ENCODE measurements around the gene MRPL40. TPM values are rescaled to one million over a fixed set of nuclear protein-coding genes. Genes with fewer than 3 reads are reported as not detected.

The MRPL40 gene
- total and polyA plus RNA-seq, 4 donors: 17.0 to 61.4 (median 32.2) TPM

DNA sequence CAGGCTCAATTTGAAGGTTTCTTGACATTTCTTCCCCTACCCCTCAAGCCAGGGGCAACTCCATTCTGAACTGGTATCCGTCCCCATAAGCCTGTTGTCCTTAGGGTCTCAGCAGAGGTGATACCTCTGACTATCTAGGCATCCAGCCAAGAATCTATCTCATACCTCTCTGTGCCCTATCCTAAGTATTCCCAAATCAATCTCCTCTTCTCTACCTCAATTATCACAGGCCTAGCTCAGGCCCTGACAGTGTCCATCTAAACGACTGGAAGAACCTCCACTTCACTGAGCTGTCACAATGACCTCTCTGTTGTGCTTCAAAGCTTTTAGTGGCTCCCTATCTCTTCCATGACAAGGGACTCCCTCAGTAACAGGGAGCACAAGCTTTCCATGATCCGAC, 27.7 kb upstream of the MRPL40 start:
- Histone ChIP-seq H3K4me3 (no peak overlapping the region), H3K36me3 (ENCODE audit: control insufficient read depth in 4 of 4, insufficient read depth in 4 of 4, low read length in 4 of 4) (peaks cover 4 to 38% (median 11%) of the 10 kb centered on the region in 4 donors), H3K9ac (ENCODE audit: insufficient read depth in 1 of 2, low read length in 2 of 2) (no peak overlapping the region), H3K9me3 (ENCODE audit: control insufficient read depth in 4 of 4, insufficient read depth in 3 of 4, low read length in 3 of 4) (no peaks in the 10 kb centered on the region), H3K27me3 (ENCODE audit: control insufficient read depth in 3 of 3, insufficient read depth in 3 of 3, low read length in 2 of 3) (no peaks in the 10 kb centered on the region), H3K27ac (ENCODE audit: low read depth in 1 of 2, low read length in 1 of 2) (no peak overlapping the region), H3K4me1 (ENCODE audit: control insufficient read depth in 5 of 5, insufficient read depth in 5 of 5, low read length in 5 of 5) (peaks cover 0 to 5% (median 0%) of the 10 kb centered on the region in 5 donors)
- ATAC-seq (ENCODE audit: insufficient read depth, low FRiP score) (no peak), DNase-seq (no peak)
- TF ChIP-seq, protein P1, sequence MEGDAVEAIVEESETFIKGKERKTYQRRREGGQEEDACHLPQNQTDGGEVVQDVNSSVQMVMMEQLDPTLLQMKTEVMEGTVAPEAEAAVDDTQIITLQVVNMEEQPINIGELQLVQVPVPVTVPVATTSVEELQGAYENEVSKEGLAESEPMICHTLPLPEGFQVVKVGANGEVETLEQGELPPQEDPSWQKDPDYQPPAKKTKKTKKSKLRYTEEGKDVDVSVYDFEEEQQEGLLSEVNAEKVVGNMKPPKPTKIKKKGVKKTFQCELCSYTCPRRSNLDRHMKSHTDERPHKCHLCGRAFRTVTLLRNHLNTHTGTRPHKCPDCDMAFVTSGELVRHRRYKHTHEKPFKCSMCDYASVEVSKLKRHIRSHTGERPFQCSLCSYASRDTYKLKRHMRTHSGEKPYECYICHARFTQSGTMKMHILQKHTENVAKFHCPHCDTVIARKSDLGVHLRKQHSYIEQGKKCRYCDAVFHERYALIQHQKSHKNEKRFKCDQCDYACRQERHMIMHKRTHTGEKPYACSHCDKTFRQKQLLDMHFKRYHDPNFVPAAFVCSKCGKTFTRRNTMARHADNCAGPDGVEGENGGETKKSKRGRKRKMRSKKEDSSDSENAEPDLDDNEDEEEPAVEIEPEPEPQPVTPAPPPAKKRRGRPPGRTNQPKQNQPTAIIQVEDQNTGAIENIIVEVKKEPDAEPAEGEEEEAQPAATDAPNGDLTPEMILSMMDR (IDR thresholded peaks at IDR 0.05; ENCODE audit: control extremely low read depth, extremely low read depth): no peak
- 96 to 97% methylated on average over 3 of the region's 3 CpGs for WGBS, 2 donors

DNA sequence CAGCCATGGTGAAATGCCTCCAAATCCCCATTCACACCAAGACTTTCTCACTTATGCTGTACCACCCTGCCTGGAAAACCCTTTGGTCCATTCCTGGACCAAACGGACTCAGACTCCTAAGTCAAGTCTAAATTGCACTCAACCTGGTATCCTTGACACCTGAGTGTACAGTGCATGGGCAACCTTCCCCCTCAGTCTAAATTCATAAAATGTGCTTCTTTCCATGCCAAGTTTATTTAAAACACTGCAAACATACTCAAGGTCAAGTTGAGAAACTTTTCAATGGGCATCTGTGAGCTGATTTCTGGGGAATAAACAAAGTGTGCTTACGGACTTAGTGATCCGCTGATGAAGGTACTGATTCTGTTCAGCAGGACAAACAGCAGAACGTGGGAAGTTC, 27.2 kb upstream of the MRPL40 start:
- TF ChIP-seq, protein P1 (IDR thresholded peaks at IDR 0.05; ENCODE audit: control extremely low read depth, extremely low read depth): no peak
- WGBS, 2 donors: 88 to 93% methylated on average over 4 of the region's 4 CpGs
- H3K4me1 ChIP-seq (ENCODE audit: control insufficient read depth in 5 of 5, insufficient read depth in 5 of 5, low read length in 5 of 5): peaks cover 0 to 5% (median 0%) of the 10 kb centered on the region in 5 donors
- peaks cover 4 to 41% (median 11%) of the 10 kb centered on the region in 4 donors for H3K36me3 ChIP-seq (ENCODE audit: control insufficient read depth in 4 of 4, insufficient read depth in 4 of 4, low read length in 4 of 4)
- H3K27me3 ChIP-seq (ENCODE audit: control insufficient read depth in 3 of 3, insufficient read depth in 3 of 3, low read length in 2 of 3): no peaks in the 10 kb centered on the region
- H3K9ac ChIP-seq (ENCODE audit: insufficient read depth in 1 of 2, low read length in 2 of 2): no peak overlapping the region
- no peak overlapping the region for H3K27ac ChIP-seq (ENCODE audit: low read depth in 1 of 2, low read length in 1 of 2)
- no peaks in the 10 kb centered on the region for H3K9me3 ChIP-seq (ENCODE audit: control insufficient read depth in 4 of 4, insufficient read depth in 3 of 4, low read length in 3 of 4)
- ATAC-seq (ENCODE audit: insufficient read depth, low FRiP score) (no peak), DNase-seq (no peak)
- no peak overlapping the region for H3K4me3 ChIP-seq

DNA sequence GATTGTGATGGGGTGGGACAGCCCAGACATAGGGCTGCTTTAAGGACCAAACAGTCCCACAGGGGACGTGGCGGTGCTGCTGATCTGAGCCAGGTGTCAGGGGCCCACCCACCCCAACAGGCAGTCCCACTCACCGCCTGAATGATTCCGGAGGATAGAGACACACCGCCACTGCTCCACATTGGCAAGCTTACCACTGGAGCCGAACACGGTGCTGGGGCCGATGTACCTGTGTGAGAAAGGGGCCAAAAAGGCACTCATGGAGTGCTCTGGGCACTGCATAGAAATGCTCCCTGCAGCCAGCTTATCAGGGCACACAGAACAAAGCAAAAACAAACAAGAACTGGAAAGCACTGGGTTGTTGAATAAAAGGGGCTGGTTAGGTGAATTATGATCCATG, 26.7 kb upstream of the MRPL40 start:
- Histone ChIP-seq H3K9me3 (ENCODE audit: control insufficient read depth in 4 of 4, insufficient read depth in 3 of 4, low read length in 3 of 4) (no peaks in the 10 kb centered on the region), H3K4me3 (no peak overlapping the region), H3K36me3 (ENCODE audit: control insufficient read depth in 4 of 4, insufficient read depth in 4 of 4, low read length in 4 of 4) (peaks cover 4 to 40% (median 10%) of the 10 kb centered on the region in 4 donors), H3K4me1 (ENCODE audit: control insufficient read depth in 5 of 5, insufficient read depth in 5 of 5, low read length in 5 of 5) (peaks cover 0 to 5% (median 0%) of the 10 kb centered on the region in 5 donors), H3K27me3 (ENCODE audit: control insufficient read depth in 3 of 3, insufficient read depth in 3 of 3, low read length in 2 of 3) (no peaks in the 10 kb centered on the region), H3K27ac (ENCODE audit: low read depth in 1 of 2, low read length in 1 of 2) (no peak overlapping the region), H3K9ac (ENCODE audit: insufficient read depth in 1 of 2, low read length in 2 of 2) (no peak overlapping the region)
- DNase-seq (no peak), ATAC-seq (ENCODE audit: insufficient read depth, low FRiP score) (no peak)
- TF ChIP-seq, protein P1 (IDR thresholded peaks at IDR 0.05; ENCODE audit: control extremely low read depth, extremely low read depth): no peak
- WGBS, 2 donors: 95 to 96% methylated on average over 8 of the region's 8 CpGs

- no peaks in the 10 kb centered on the region for H3K9me3 ChIP-seq (ENCODE audit: control insufficient read depth in 4 of 4, insufficient read depth in 3 of 4, low read length in 3 of 4)
- ATAC-seq (ENCODE audit: insufficient read depth, low FRiP score): no peak
- peak overlapping the region in 1 of 2 donors; percentile 70 for H3K27ac ChIP-seq (ENCODE audit: low read depth in 1 of 2, low read length in 1 of 2)
- WGBS, 2 donors: 83 to 84% methylated on average over 3 of the region's 3 CpGs
- no peak overlapping the region for H3K9ac ChIP-seq (ENCODE audit: insufficient read depth in 1 of 2, low read length in 2 of 2)
- H3K27me3 ChIP-seq (ENCODE audit: control insufficient read depth in 3 of 3, insufficient read depth in 3 of 3, low read length in 2 of 3): no peaks in the 10 kb centered on the region
- TF ChIP-seq, protein P1 (IDR thresholded peaks at IDR 0.05; ENCODE audit: control extremely low read depth, extremely low read depth): no peak
- peaks cover 0 to 9% (median 0%) of the 10 kb centered on the region in 5 donors for H3K4me1 ChIP-seq (ENCODE audit: control insufficient read depth in 5 of 5, insufficient read depth in 5 of 5, low read length in 5 of 5)
- H3K4me3 ChIP-seq: no peak overlapping the region
- DNase-seq: no peak
- H3K36me3 ChIP-seq (ENCODE audit: control insufficient read depth in 4 of 4, insufficient read depth in 4 of 4, low read length in 4 of 4): peaks cover 4 to 39% (median 10%) of the 10 kb centered on the region in 4 donors
These were observed 26.0 kb upstream of the MRPL40 start for GRCh38 chr22:19406281-19406811.
